ENCODE data around the gene CPXM2.

DNA sequence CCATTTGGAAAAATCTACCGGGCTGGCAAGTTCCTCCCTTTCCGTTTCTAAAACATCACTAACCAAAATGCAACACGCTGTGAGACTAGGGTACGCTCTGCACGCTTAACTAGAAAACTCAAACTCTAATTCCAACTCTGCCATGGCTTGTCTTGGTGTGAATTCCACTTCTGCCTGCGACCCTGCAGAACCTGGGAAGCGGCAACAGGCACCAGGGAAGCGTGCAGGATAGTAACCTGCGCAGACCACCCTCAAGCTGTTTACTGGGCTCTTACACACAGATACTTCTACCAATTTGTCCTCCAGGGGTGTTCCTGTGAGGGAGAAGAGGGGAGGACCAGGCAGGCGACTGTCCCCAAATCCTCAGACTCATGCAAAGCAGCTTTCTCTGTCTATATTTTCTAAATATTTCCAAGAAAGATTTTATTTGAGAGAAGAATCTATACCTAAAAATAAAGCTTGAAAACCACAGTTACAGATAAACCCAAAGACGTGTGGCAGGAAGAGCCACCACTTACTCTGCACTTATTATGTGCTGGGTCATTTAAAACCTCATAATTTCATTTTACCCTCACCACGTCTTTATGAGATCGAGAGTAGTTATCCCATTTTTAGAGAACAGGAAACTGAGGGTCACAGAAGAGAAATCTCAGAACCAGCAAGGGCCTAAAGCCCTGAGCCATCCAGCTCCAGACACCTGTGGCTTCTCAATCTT is 52.9 kb downstream of the CPXM2 start:
- TF ChIP-seq POLR2A (IDR thresholded peaks at IDR 0.05; ENCODE audit: low read depth, low read length) (no peak), TAF1 (IDR thresholded peaks at IDR 0.05; ENCODE audit: low read depth, low read length) (no peak), POLR2AphosphoS5 (IDR thresholded peaks at IDR 0.05; ENCODE audit: low read depth, low read length) (no peak)
